ENCODE measurements around the gene FBXW5. TPM values are rescaled to one million over a fixed set of nuclear protein-coding genes. Genes with fewer than 3 reads are reported as not detected.

The FBXW5 gene
- total RNA-seq, 4 donors from 2014 or later: 67.4 to 111 (median 75.3) TPM

DNA sequence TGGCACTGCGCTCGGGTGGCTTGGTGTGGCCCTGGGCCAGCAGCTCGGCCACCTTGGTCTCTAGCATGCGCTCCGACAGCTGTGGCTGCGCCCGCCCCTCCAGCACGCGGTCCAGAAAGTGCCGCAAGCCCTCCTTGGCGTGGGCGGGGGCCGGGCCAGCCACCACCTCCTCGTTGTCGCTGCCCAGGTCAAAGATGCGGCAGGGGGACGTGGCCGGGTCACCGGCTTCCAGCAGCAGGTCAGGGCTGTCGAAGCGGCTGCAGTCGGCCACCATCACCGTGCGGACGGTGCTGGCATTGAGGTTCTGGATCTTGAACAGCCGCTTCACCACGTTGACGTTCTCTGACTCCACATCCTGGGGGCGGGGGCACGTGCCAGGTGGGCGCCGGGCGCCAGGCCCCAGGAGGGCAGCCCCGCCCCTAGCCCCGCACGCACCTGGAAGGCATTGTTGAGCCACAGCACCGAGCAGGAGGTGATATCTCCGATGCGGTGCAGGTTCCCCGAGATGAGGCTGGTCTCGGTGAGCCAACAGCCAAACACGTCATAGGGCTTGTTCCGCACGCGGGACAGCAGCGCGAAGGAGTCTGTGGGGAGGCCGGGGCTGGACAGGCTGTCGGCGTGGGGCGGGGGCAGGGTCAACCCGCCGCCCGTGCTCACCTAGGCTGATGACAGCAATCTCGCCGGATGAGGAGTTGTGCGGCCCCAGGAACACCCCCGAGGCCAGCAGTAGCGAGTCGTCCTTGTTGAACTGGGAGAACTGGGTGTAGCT lies 2.2 kb downstream of the FBXW5 start:
- H3K27me3 ChIP-seq: no peaks in the 10 kb centered on the region
- no peaks in the 10 kb centered on the region for H3K36me3 ChIP-seq
- no peak for TF ChIP-seq CTCF (IDR thresholded peaks at IDR 0.05)
- no peak for TF ChIP-seq POLR2A (IDR thresholded peaks at IDR 0.05)
- peaks cover 0 to 9% of the 10 kb centered on the region in 2 donors for H3K4me1 ChIP-seq
- H3K27ac ChIP-seq: no peak overlapping the region
- no peaks in the 10 kb centered on the region for H3K9me3 ChIP-seq
- DNase-seq: peak in 1 of 2 donors; percentile 19
- intact Hi-C loops (cut with DNase I; ENCODE audit: low total_unique reads): no loop called here
- no peak overlapping the region for H3K4me3 ChIP-seq

DNA sequence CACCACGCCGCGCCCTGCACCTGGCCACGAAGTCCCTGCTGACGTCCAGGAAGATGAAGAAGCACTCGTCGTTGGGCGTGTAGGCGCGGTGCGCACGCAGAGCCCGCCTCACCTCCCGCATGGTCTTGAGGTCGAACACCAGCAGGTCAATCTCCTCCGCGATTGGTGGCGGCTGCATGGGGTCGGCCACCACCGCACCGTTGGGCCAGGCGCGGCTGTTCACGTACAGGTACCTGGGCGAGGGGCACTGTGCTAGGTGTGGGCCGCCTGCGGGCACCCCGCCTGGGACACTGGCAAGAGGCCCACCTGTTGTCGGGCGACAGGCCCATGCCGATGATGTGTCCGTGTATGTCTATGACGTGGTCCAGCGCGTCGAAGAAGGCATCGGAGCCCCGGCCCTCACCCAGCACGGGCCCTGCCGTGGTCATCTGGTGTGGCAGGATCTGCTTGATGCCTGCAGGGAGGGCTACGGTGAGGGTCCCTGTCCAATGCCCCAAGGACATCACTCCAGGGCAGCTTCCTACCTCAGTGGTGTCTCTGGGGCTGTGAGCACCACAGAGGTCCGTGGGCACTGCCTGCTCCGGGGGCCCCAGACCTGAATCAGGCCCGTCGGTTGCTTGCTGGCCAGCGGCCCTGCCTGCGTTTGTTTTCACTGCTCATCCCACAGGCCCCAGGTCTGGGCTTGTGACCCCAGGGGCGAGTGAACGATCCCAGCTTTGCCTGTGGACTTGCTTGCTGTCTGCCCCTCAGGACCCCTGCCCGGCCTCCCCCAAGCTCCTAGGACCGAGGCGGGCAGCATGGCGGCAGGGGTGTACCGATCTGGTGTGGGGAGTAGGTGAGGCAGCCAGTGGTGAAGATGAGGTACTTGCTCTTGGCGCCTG lies 3.1 kb downstream of the FBXW5 start:
- Histone ChIP-seq H3K4me1 (peaks cover 0 to 9% of the 10 kb centered on the region in 2 donors), H3K36me3 (no peaks in the 10 kb centered on the region), H3K4me3 (no peak overlapping the region), H3K27me3 (no peaks in the 10 kb centered on the region), H3K9me3 (no peaks in the 10 kb centered on the region), H3K27ac (no peak overlapping the region)
- DNase-seq: peak in 1 of 2 donors; percentile 16
- intact Hi-C loops (cut with DNase I; ENCODE audit: low total_unique reads): no loop called here
- no peak for TF ChIP-seq CTCF (IDR thresholded peaks at IDR 0.05)
- no peak for TF ChIP-seq POLR2A (IDR thresholded peaks at IDR 0.05)

DNA sequence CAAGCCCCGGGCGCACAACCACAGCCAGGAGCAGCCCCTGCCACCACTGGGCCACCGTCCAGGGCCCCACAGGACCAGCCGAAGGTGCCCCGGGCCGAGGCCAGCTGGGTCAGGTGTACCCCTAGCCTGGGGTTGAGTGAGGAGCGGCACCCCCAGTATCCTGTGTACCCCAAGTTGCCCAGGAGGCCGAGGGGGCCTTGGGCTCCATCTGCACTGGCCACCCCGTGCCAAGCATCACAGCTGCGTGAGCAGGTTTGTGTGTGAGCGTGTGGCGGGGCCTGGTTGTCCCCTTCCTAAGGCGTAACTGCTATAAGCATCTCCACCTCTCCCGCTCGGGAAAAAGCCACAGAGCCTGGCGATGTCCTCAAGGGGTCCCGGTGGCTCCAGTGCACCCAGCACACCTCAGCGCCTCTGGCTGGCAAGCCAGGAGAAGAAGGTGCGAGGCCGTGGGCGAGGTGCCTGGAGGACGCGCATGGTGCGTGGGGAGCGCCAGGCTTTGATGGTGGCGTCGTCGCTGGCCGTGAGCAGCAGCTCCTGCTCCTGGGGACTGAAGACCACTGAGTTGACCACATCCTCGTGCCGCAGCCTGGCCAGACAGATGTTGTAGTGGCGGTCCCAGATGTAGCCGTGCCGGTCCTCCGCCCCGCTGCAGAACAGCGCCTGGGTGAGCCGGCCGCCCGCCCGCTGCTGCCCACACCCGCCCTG lies 3.9 kb downstream of the FBXW5 start:
- no peaks in the 10 kb centered on the region for H3K36me3 ChIP-seq

GRCh38 chr9:136939996-136940525 lies 4.5 kb downstream of the FBXW5 start:
- Histone ChIP-seq H3K27ac (no peak overlapping the region), H3K36me3 (no peaks in the 10 kb centered on the region)

More for the DNA sequence above, 3.9 kb downstream of the FBXW5 start:
- DNase-seq: peak in 1 of 2 donors; percentile 13
- intact Hi-C loops (cut with DNase I; ENCODE audit: low total_unique reads): no loop called here
- Histone ChIP-seq H3K4me1 (peaks cover 0 to 9% of the 10 kb centered on the region in 2 donors), H3K4me3 (no peak overlapping the region), H3K9me3 (no peaks in the 10 kb centered on the region), H3K27ac (no peak overlapping the region), H3K27me3 (no peaks in the 10 kb centered on the region)
- TF ChIP-seq POLR2A (IDR thresholded peaks at IDR 0.05) (no peak), CTCF (IDR thresholded peaks at IDR 0.05) (no peak)

More at GRCh38 chr9:136939996-136940525, 4.5 kb downstream of the FBXW5 start:
- TF ChIP-seq CTCF (IDR thresholded peaks at IDR 0.05) (no peak), POLR2A (IDR thresholded peaks at IDR 0.05) (no peak)
- intact Hi-C loops (cut with DNase I; ENCODE audit: low total_unique reads): no loop called here
- Histone ChIP-seq H3K4me3 (no peak overlapping the region), H3K9me3 (no peaks in the 10 kb centered on the region), H3K27me3 (no peaks in the 10 kb centered on the region), H3K4me1 (peaks cover 0 to 9% of the 10 kb centered on the region in 2 donors)
- no peak for DNase-seq

Measured in uterus (tissue), 4 donors.